Stimulated activated CD8-positive, alpha-beta memory T cell treated with anti-CD3 and anti-CD28 coated beads, Interleukin-2, amount 100 ng/mL, for 48 hours (primary cell): Measurements from ENCODE around the gene TNFRSF13B.
"Not testable (repeated sequence)": the region's sequence is repeated elsewhere in the genome, so short reads cannot be mapped to it uniquely, and the experiment has no call there.

Experiments used
- DNase-seq, 2 donors: peaks; one replicate each; pipeline ENCODE4 v3.0.0-alpha.2; 2020; ENCODE audit warnings: low read depth in 2 of 2

TNFRSF13B gene

GRCh38 chr17:16926571-16927451, 45.1 kb downstream of the TNFRSF13B start:
- no peak for DNase-seq

GRCh38 chr17:16926061-16926511, 45.8 kb downstream of the TNFRSF13B start:
- no peak for DNase-seq

- DNase-seq: no peak
Measured at GRCh38 chr17:16925461-16926060, 46.4 kb downstream of the TNFRSF13B start.

- DNase-seq: no peak
Measured at GRCh38 chr17:16924696-16925440, 47.0 kb downstream of the TNFRSF13B start.

- no peak for DNase-seq
Measured at GRCh38 chr17:16923904-16924695, 47.8 kb downstream of the TNFRSF13B start.

- no peak for DNase-seq
Measured at GRCh38 chr17:16923097-16923903, 48.6 kb downstream of the TNFRSF13B start.

- no peak for DNase-seq
Measured at GRCh38 chr17:16922386-16923096, 49.4 kb downstream of the TNFRSF13B start.

- not testable (repeated sequence) for DNase-seq
Measured at GRCh38 chr17:16921451-16921850, 50.5 kb downstream of the TNFRSF13B start.

- DNase-seq: no peak
Measured at GRCh38 chr17:16920628-16921020, 51.3 kb downstream of the TNFRSF13B start.

GRCh38 chr17:16919663-16920627, 52.0 kb downstream of the TNFRSF13B start:
- no peak for DNase-seq

GRCh38 chr17:16918443-16918842, 53.5 kb downstream of the TNFRSF13B start:
- DNase-seq: no peak

GRCh38 chr17:16917671-16918394, 54.1 kb downstream of the TNFRSF13B start:
- no peak for DNase-seq

GRCh38 chr17:16916557-16916920, 55.4 kb downstream of the TNFRSF13B start:
- no peak for DNase-seq

GRCh38 chr17:16915752-16916556, 56.0 kb downstream of the TNFRSF13B start:
- peak; percentile 29 to 43 for DNase-seq

GRCh38 chr17:16913463-16913862, 58.5 kb downstream of the TNFRSF13B start:
- no peak for DNase-seq

GRCh38 chr17:16912021-16912962, 59.6 kb downstream of the TNFRSF13B start:
- DNase-seq: no peak
